LHCN-M2 (cell line): Measurements from ENCODE around the gene ADCY3. TPM values are rescaled to one million over a fixed set of nuclear protein-coding genes. Genes with fewer than 3 reads are reported as not detected.

Experiments
- DNase-seq: peaks from one replicate; pipeline ENCODE4 v3.0.0-alpha.2; 2012; ENCODE audit warnings: low read depth
- polyA plus RNA-seq: library from polyadenylated mRNA; unstranded; fragments of >200 nt; gene quantifications from one replicate; pipeline ENCODE4 v1.2.1, GENCODE V29; 2012; ENCODE audit warnings: missing spikeins
- total RNA-seq: library from RNA; depleted of rRNA; stranded (reverse); fragments of >200 nt; gene quantifications from 2 replicates; pipeline ENCODE4 v1.2.3, GENCODE V29; 2014; rRNA removed

ADCY3 gene
- 23.3 and 24.7 TPM in 2 replicates for total RNA-seq
- polyA plus RNA-seq: 16.3 TPM

DNA sequence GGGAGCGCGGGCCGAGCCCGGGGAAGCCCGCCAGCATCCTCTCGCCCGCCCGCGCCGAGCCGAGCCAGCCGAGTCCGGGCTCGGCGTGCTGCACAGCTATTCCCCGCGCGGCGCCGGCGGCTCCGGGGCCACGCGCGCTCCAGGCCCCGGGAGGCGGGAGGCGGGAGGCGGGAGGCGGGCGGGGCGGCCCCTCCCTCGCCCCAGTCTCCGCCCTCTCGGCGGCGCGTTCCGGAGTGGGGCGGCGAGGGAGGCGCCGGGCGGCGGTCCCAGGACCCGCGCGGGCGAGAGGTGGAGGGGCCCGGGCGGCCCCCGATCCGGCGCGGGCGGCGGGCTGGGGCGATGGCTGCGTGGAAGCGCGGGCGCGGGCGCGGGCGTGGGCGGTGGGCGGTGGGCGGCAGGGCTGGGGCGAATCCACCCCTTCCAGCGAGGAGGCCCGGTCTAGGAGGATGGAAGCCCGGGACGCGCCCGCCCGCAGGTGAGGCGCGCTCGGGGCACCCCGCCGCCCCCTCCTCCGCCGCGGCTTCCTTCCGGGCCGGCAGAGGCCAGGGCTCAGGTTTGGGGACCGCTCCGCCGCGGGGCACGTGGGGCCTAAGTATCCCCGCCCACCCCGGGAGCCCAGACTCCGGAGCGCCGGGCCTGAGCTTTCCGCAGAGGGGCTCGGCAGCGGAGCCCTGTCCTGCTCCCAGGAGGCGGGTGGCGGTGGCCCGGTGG is at the start of gene ADCY3:
Gene ADCY3 (minus strand): TSS at position 140 of the 711 bp plus-strand sequence. CDS start 1,250 bp downstream, outside the sequence.
- DNase-seq: peak; percentile 27

GRCh38 chr2:24969784-24970183 is 49.7 kb upstream of the ADCY3 start:
- no peak for DNase-seq

DNA sequence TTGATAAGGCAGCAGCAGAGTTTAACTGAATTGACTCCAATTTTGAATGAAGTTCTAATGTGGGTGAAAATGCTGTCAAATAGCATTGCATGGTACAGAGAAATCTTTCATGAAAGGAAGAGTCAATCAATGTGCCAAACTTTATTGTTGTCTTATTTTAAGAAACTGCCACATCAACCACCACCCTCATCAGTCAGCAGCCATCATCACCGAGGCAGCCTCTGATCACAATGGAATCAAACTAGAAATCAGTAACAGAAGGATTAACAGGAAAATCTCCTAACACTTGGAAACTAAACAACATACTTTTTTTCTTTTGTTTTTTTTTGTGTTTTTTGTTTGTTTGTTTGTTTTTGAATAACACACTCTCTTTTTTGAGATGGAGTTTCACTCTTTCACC is 41.9 kb upstream of the ADCY3 start:
- DNase-seq: no peak

- DNase-seq: no peak
Observed at GRCh38 chr2:24959761-24960160, 39.7 kb upstream of the ADCY3 start.

DNA sequence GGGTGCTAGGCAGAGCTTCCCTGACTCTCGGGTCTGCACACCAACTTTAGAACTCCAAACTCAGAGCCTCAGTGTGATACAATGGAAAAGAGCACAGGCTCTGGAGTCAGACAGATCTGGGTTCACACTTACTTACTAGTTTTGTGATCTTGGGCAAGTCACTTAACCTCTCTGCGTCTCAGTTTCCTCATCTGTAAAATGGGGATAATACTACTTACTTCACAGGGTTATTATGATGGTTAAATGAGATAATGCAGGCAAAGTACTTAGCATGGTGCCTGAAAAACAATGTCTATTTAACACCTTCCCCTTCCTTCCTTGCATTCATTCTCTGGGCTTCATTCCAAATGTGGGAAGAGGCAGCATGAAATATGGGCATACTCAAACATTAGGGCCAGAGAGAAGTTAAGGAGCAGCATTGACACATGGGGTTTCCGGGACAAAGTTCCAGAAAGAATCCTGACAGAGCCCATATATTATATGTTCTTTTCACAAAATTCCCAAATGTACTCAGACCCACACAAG is 38.4 kb upstream of the ADCY3 start:
- DNase-seq: no peak

- DNase-seq: no peak
Observed at GRCh38 chr2:24957976-24958375, 37.9 kb upstream of the ADCY3 start.

DNA sequence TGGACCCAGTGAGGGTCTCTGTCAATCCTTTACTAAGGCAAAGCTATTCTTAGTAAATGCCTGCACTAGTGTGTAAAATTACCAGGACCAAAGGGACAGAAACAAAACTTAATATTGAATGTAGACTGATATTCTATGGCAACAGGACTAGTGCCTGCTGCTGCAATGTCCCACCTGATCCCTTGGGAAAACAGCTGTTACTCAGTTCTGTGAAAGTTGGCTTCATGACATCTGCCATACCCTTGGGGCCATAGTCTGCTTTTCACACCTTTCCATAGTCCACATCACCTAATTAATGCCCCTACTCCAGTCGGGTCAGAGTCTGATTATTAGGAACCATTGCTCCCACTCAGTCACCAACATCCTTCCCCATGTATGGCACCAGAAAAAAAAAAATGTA is 37.2 kb upstream of the ADCY3 start:
- DNase-seq: no peak

DNA sequence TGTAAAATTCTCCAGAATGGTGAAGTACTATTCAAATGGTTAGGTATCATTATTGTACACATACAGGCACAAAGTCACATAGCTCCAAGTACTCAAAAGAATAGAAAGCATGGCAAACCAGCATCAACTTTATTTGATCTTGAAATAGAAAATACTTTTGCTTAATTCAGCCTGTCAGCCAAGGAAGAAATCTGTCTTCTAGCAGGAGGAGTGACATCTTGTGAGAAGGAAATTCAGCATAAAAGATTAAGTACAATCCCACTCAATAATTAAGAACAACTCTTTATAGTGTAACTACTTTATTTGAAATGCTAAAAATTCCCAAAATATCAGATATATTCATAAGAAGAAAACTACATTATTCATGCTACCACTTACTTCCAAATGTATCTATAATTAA is 35.9 kb upstream of the ADCY3 start:
- no peak for DNase-seq

DNA sequence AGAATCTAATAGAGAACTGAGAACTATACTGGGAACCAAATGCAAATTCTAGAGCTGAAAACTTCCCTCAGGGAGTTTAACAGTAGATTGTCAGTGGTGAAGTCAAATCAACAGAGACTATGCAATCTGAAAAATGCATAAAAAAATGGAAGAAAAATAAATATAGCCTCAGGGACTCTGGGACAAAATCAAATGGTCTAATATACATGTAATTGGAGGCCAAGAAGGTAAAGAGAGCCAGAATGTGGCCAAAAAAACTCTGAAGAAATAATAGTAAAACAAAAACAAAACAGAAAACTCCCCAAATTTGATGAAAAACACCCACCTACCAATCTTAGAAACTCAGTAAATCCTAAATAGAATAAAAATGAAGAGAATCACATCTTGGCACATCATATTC is 35.2 kb upstream of the ADCY3 start:
- no peak for DNase-seq

DNA sequence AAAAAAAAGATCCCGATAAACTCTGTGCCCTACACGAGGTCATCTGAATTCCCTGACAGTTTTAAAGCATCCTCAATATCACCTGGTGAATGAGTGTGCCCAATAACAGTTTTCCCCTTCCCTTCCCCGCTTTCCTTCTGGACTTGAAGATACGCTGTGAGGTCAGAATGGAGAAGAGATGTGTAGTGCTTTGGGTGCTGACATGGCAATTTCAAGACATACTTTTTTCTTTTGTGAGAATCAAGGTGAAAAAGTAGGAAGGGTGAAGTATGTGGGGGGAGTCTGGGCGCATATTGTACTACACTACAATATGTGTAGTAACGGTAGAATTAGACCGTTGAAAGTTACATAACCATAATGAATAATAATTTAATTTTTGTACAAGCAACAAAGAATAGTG is 30.1 kb upstream of the ADCY3 start:
- DNase-seq: no peak

DNA sequence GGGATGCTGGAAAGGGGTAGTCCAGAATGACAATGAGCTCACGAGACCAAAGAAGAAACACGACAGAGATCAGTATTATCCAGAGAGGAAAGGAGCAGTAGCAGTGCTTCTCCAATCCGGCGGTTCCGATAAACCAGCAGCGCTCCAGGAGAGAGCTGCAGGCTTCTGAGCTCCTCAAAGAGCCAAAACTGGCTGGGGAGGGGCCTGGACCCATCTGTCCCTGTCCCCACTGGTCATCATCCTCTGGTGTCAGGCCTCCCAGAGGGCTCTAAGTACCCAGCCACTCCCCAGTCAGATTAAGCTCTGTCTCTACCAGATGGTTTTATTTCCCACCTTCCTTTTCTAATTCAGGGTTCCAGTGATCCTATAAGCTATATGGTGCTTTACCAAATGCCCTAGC is 28.5 kb upstream of the ADCY3 start:
- no peak for DNase-seq

GRCh38 chr2:24947561-24948157 is 27.6 kb upstream of the ADCY3 start:
- DNase-seq: no peak

DNA sequence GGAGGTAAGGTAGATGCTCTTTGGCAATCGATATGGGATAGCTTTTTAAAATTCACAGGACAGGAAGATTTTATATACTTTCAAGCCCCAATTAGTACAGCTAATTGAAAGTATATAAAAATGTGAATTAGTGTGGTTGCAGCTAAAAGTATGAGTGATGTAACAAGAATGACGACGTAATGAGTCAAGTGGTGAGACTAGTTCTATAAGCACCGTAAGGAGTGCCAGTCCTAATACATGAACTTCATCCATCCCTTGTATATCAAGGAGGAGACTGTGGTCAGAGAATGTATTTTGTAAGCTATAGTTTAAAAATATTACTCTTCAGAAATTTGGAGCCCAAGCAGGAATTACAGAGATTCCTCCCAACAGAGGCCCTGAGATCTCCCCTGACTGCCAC is 25.9 kb upstream of the ADCY3 start:
- peak; percentile 13 for DNase-seq

GRCh38 chr2:24943427-24944053 is 23.5 kb upstream of the ADCY3 start:
- no peak for DNase-seq

DNA sequence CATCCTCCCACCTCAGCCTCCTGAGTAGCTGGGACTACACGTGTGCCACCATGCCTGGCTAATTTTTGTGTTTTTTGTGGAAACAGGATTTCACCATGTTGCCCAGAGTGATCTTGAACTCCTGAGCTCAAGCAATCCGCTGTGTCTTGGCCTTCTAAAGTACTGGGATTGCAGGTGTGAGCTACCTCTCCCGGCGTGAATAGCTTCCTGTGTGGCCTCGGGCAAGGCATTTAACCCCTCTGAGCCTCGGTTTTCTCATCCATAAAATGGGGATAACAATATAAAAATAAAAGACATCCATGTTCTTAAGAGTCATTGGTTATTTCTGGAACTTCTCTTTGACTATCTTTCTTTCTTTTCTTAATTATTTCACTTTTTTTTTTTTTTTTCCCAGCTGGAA is 19.3 kb upstream of the ADCY3 start:
- DNase-seq: no peak

GRCh38 chr2:24937236-24937635 is 17.2 kb upstream of the ADCY3 start:
- no peak for DNase-seq

- DNase-seq: no peak
Observed at GRCh38 chr2:24935145-24935544, 15.1 kb upstream of the ADCY3 start.

DNA sequence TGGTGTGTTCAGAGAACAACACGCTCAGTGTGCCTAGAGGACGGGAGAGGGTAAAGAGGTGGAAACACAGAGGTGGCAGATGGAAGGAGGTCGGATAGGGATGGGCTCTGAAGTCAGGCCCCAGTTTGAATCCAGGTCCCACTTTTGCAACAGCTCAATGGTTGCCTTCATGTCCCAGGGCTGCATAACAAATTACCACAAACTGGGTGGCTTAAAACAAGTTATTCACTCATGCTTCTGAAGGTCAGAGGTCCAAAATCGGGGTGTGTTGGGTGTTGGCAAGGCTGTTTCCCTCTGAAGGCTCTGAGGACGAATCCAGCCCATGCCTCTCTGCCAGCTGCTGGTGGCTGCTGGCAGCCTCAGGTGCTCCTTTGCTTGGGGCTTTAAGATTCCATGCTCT is 12.7 kb upstream of the ADCY3 start:
- DNase-seq: no peak

- peak; percentile 17 for DNase-seq
Observed at GRCh38 chr2:24930768-24931167, 10.7 kb upstream of the ADCY3 start.

- DNase-seq: no peak
Observed at GRCh38 chr2:24929230-24929629, 9.2 kb upstream of the ADCY3 start.

DNA sequence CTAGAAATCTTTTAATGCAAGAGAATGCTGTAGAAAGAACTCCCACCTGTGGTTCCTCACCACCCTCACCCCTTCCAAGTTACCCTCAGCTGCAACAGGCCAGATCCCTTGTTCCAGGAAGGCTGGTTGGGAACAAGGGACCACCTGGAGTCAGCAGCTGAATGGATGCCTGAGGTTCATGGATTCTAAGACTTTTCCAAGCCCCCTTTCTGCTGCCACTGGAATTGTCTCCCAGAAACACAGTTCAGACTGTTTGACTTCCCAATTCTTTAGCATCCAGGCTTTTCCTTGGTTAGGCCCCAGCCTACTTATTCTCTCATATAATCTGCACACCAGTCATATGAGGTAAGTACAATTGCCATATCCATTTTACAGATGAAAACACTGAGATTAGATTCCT is 8.0 kb upstream of the ADCY3 start:
- no peak for DNase-seq

GRCh38 chr2:24926602-24927252 is 6.7 kb upstream of the ADCY3 start:
- no peak for DNase-seq
